ENCODE results near the gene DCTD. TPM values are rescaled to one million over a fixed set of nuclear protein-coding genes. Genes with fewer than 3 reads are reported as not detected.
A peak's percentile ranks its signal among the peaks of the same experiment; 100 is the strongest.

The DCTD gene
- polyA plus RNA-seq, 1 donor, result 66.2 TPM

DNA sequence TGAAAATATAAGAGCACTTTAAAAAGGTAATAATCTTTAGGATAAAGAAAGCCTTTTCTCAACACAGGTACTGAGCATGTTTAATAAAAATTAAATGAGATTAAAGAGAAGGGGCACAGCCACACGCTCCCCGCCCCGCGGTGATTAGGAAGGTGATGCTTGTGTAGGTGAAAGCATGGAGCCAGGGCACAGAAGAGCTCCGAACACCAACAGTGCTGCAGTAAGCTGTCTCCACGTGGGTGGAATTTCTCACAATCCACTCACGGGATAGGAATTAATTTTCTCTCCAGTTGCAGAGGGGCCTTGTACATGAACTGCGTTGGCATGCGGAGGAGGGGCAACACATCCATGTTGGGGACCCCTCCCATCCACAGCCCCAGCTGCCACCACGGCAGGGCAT lies 27.0 kb downstream of the DCTD start:
- no peak for DNase-seq

GRCh38 chr4:182888891-182889290 lies 28.3 kb downstream of the DCTD start:
- DNase-seq, result no peak

GRCh38 chr4:182886768-182887167 lies 30.4 kb downstream of the DCTD start:
- DNase-seq, result no peak

- peak; percentile 67 for DNase-seq
Observed at GRCh38 chr4:182886205-182886604, 31.0 kb downstream of the DCTD start.

DNA sequence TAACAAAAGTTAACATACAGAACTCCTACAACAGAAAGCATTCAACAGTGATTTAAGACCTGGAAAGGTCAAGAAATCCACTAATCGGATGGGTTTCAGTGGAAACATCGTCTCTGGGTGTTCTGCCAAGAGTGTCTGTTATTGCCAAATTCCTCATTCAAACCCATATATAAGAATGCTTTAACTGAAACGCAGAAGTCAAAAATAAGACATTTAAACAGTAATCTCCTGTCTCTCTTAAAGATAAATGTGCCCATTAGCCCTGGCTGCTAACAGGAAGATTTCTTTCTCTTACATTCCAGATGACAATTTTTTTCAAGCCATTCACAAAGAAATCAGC lies 31.5 kb downstream of the DCTD start:
- DNase-seq, result peak; percentile 84

DNA sequence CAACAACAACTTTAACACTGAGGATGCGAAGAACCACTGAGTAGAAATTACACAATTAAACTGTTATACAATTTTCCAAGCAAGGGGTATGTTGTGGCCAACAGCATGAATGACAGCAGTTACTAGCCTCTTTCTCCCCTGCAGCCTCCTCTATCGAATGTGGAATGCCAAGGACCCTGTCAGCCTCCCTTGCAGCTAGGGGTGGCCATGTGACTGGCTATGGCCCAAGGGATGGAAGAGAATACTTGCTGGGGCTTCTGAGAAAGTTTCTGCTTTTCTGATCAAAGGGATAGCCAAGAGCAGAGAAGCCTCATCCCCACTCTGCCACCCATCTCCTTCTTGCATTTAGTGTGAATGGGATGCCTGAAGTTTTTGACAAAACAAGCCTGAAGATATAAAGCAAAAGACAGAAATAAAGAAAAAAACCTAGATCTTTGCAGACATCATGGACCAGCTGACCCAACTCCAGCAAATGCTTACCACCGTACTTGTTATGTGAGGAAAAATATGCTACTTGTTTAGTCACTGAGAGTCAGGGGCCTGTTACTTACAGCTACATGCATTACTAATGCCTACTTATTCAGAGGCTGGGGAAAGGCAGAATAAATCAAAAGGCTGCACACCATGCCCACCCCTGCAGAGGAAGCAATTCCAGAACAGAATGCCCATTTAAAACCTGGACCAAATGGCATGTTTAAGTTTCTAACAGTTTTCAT lies 32.0 kb downstream of the DCTD start:
- no peak for DNase-seq

DNA sequence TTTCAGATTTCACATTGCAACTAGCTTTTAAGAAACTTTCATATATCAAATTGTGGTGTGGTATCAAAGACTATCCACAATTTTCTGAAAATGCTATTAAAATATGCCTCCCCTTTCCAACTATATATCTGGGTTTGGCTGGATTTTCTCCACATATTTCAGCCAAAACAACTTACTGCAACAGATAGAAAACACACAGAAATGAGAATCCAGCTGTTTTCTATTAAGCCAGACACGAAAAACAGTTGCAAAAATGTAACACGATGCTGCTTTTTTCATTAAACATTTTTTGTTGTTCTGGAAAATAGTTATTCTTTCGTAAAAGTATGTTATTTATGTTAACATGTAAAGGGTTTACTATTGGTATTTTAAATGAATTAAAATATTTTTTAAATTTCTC lies 33.1 kb downstream of the DCTD start:
- DNase-seq, result peak; percentile 65

- DNase-seq, result no peak
Observed at GRCh38 chr4:182883351-182883750, 33.8 kb downstream of the DCTD start.

GRCh38 chr4:182881914-182882313 lies 35.3 kb downstream of the DCTD start:
- no peak for DNase-seq

GRCh38 chr4:182880387-182881356 lies 36.5 kb downstream of the DCTD start:
- DNase-seq, result no peak

GRCh38 chr4:182879913-182880312 lies 37.3 kb downstream of the DCTD start:
- DNase-seq, result no peak

GRCh38 chr4:182878633-182879495 lies 38.3 kb downstream of the DCTD start:
- no peak for DNase-seq

- no peak for DNase-seq
Observed at GRCh38 chr4:182877326-182877883, 39.8 kb downstream of the DCTD start.

DNA sequence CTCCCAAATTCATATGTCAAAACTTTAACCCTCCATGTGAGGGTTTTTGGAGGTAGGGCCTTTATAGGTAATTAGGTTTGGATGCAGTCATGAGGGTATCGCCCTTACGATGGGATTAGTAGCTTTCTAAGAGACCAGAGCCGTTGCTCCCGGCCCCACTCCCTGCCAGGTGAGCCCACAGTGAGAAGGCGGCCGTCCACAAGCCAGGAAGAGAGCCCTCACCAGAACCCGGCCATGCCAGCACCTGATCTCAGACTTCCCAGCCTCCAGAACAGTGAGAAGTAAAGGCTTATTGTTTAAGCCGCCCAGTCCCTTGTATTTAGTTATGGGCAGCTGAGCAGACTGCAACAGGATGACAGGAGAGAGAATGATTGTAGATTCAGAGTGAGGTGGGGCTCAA lies 40.8 kb downstream of the DCTD start:
- no peak for DNase-seq

- no peak for DNase-seq
Observed at GRCh38 chr4:182875453-182876405, 41.5 kb downstream of the DCTD start.

DNA sequence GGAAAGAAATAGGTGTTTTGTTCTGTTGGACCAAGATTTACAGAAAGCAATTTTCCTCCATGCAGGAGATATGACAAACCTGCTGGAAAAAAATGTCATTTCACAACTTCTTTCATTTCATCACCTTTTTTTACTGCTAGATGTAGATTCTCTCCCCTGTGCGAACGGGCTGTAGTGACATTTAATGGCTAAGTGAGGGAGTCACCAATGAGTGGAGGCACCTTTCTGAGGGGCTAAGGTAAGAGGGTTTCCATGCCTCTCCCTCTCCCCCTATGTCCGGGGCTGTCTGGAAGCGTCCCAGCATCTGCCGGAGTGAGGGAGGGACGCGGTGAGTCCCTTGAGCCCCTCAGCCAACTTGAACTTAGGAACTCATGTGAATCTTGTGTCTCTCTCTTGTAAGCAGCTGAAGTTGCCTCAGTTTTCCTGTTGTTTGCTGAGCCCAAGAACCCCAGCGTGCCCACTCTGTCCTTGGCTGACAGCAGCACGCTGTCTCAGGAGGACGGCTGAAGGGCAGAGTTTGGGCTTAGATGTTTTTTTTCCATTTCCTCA lies 42.3 kb downstream of the DCTD start:
- DNase-seq, result no peak

DNA sequence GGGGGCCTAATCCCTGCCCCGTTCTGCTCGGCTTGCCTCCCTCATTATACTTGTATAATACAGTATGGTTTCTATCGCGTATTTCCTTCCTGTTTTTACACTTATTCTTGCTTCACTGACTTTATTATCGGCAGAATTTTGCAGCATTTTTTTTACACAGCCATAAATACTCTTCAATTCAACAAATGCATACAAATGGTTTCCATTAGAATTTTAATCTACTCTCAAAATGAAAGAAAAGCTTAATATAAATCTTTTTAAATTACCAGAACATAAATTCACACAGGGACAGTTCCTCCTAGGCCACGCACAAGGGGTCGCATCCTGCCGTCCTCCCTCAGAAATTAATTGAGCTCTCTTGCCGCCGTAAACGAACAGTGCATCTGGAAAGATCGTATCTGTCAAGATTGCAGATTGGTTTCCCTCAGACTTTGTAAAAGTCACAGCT lies 42.9 kb downstream of the DCTD start:
- DNase-seq, result no peak

DNA sequence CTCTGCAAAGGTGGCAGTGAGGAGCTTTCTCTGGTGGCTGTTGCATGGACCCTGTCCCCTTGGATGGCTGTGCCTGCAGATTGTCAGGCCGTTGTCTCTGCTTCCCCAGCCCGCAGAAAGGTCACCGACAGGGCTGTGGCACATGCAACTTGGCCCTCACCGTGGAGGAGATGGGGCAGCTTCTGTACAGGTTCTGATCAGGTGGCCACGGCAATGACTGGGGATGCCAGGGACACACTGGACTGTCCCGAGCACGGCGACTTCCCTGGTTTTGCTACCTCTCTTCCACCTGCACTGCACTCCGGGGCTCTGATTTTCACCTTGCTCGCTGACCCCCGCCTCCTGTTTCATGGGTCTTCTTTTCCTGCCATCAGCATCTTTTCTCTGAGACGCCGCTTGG lies 43.5 kb downstream of the DCTD start:
- DNase-seq, result no peak

DNA sequence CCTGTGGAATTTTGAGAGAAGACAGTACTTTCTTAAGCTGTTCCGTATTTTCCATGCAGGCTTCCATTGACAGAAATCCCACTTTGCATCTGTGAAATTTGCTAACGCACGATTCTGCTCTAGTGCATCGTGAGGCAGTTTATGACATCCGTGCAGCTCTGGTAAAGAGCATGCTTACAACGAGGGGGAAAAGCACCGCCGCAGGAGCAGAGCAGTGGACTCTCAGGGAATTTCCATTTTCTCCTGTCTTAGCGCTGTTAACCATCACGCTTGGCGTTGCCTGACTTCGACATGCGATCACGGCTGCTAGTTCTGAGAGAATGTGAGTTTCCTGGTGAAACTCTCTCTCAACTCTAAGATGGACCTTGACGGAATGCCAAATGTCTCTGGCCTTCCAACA lies 43.9 kb downstream of the DCTD start:
- DNase-seq, result no peak

- DNase-seq, result no peak
Observed at GRCh38 chr4:182872886-182873285, 44.3 kb downstream of the DCTD start.

- DNase-seq, result no peak
Observed at GRCh38 chr4:182871616-182872015, 45.6 kb downstream of the DCTD start.

Data from hindlimb muscle (tissue), 1 donor.